ENCODE data around the gene STX18.
A peak's percentile ranks its signal among the peaks of the same experiment; 100 is the strongest.
"Not testable (repeated sequence)": the region's sequence is repeated elsewhere in the genome, so short reads cannot be mapped to it uniquely, and the experiment has no call there.

Gene STX18

DNA sequence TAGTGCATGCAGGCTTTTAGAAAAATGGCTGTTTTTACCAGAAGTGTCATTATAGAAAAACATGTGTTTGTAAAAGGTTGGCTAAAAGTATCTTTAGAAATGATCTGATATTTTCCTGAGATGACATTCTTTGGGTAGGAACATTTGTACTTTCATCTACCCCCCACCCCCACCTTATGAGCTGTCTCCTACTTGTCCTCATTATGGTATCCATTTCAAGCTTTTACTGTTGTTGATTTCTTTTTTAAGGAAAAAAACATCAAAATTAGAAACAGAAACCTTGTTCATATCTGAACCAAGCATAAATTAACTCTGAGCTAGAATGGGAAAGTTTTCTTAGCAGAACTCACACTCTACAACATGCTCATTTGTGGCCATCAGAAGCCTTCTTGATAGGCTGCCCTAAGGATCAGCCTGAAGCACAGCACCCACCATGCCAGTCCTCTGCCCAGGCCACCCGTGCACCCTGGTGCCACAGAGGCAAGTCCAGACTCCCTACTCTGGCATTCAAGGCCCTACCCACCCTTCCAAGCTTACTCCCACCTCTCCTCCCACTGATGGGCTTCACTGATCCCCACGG is 105.5 kb downstream of the STX18 start:
- no peak for DNase-seq

DNA sequence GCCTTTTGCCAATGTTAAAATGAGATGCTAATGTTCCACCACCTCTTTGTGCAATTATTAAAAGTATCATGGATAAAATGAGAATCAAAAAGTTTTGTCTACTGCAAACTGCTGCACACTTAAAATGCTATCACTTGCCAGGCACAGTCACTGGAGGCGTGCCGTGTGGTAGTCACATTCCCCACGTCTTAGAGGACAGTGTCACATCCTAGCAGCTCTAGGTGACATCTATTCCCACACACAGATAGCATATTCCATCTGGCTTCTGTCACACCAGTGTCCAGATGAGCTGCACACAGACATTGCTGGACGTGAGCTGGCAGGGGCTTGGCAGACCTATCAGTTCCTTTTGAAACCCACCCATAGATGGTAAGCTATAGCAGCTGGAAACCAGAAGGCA is 107.9 kb downstream of the STX18 start:
- DNase-seq: no peak

DNA sequence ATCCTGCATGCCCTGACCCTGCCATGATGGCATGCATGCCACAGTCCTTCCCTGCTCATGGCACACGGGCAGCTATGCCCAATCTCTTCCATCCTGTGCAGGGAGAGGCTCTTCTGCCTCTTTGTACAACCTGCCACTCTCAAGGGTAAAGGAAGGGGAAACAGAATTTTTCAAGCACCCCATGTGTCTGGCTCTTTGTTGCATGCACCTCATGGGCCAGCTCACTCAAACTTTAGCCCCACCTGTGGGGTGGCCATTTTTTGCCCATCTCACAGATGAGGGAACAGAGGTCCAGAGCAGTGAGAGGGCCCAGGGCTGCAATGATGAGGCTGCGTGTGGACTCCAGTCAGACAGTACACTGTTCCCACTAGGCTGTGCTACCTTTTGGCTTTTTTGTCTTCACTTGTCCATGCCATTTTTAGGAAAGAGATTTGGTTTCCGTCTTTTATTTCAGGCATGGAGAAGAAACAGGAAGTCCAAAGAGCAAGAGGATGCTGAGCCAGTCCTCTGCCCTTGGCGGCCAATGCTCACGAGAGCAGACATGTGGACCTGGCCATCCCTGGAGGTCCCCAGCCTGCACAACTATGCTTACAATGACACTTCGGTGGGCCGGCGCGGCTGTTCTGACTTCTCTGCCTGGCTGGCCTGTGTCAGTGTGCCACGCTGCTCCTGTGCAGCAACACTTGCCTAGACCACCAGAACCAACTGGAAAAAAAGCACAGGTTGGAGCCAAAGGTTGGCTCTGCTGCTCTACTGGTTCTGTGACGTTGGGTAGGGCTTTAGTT is 109.3 kb downstream of the STX18 start:
- no peak for DNase-seq

DNA sequence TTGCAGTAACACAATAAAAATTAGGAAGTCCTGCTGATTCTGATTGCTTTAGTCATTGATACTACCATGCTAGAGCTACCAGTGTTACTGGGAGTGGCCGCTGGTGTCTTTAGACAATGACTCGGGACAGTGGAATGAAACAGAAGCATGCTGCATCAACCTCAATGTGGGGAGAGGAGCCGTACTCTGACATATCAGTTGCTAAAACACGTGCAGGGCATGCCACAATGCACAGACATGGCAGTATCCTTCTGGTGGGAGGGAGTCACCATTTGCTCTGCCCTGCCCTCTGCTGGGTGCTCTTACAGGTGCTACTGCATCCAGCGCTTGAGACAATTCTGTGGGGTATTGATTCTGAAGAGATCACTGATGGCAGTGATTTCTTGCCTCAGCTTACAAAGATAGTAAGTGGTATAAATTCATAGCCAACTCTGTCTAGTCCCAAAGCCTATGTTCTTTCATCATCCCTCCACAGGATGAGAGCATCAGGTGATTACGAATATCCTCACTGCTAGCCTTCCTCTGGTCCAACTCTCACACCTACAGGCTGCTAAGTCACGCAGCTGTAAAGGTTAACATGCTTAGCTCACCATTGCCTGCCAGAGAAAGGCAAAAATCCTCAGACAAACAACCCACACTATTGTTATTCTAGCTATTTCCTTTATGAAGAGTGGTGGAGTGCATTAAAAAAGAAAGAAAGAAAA is 111.2 kb downstream of the STX18 start:
- peak in 1 of 2 donors; percentile 32 for DNase-seq

DNA sequence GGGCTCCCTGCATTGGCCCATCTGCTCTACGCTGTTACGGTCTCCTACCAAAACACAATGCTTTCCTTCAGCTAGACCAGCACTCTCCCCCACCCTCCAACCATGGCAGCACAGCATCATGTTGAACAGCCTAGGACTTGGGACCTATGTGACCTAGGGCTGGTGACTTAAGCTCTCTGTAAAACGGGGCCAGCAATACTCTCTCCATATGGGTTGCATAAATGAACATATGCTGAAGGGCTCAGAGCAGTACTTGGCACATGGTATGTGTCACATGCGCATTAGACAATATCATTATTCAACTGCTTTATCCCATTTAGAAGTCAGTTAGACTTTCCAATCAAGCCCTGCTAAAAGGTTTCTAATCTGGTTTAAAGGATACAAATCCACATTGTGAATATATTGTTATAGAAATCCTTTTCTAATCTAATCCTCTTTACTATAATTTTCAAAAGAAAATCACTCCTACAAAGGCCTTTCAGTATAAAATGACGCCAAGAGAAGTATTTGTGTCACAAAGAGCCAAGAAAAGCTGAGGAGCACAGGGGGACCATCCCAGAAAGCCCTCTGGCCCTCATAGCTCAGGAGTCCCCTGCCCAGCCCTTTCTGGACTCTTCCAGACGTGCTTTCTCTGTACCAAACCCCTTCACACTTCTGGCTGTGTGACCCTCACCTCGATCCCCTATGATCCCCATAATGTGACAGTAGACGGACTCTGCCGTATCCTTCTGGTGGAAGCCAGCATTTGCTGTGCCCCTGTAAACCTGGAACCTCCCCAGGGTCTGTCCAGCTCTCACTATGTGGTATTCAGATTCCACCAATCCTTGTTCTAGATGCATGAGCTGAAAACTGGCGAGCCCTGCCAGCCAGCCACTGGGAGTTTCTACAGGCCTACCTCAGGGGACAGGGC is 112.6 kb downstream of the STX18 start:
- no peak for DNase-seq

DNA sequence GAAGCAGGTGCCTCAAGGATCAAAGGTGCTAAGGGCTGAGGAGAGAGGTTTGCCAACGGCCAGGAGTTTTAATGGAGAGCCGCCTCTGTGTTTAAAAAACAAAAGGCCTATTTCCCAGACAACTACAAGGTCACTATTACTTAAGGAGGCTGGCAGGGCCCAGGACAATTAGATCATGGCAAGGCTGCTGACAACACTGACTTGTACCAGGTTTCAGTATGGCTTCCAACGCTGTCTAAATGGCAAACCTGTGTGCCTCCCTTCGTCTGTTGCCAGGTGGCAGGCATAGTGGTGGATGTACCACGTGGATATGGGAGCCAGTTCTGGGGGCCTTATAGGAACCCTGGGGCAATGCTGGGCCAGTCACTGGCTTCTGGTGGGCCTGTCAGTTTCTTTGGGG is 114.0 kb downstream of the STX18 start:
- no peak for DNase-seq

GRCh38 chr4:4427121-4427870 is 114.6 kb downstream of the STX18 start:
- no peak for DNase-seq

DNA sequence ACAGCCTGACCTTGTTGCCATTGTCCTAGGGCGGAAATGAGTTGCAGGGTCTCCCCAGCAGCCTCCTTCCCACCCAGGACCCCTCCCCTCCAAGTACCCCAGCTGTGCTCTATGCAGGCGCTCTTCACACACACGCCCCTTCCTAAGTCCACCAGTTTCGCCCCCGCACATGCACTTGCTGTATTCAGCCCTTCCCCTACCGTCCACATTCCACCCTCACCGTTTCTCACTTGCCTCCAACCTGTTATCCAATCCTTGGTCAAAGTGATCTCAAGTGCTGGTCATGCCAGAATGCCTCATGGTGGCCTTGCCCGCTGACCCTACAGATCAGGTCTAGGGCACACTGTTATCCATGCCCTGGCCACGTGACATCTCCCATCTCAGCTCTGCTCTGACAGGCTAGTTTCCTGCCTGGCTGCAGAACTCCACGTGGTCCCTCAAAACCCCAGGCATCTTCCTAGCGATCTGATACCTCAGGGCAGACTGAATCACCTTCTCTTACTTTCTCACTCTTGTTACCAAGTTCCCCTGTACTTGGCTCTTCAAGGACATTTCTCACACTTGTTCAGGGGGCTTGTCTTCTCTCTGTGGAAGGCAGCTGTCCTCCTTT is 115.2 kb downstream of the STX18 start:
- no peak for DNase-seq

- DNase-seq: no peak
Observed at GRCh38 chr4:4425696-4426095, 116.2 kb downstream of the STX18 start.

DNA sequence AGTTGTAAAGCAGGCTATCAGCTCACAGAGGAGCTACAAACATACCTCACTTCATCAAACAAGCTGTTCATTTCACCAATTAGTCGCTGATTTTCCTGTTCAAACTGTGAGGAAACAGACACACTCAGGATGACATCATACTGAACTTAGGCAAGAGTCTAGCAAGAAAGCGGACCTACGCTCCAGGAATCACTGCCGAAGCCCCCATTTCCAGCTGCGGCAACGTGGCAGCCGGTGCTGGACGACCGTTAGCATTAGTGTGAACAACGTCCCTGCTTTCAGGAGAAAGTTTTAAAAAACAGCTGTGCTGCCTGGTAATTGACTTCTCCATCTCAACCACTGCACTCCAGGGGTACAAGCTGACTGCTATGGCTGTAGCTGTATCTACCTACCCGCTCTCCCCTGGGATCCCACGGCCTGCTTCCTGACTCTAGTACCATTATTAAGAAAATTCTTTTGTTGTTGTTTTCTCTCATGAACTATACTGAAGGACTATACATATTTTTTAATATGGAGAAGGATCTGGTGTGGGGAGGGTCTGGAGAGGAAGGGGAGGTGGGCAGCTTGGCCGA is 116.6 kb downstream of the STX18 start:
- no peak for DNase-seq

GRCh38 chr4:4424499-4425115 is 117.2 kb downstream of the STX18 start:
- DNase-seq: no peak

DNA sequence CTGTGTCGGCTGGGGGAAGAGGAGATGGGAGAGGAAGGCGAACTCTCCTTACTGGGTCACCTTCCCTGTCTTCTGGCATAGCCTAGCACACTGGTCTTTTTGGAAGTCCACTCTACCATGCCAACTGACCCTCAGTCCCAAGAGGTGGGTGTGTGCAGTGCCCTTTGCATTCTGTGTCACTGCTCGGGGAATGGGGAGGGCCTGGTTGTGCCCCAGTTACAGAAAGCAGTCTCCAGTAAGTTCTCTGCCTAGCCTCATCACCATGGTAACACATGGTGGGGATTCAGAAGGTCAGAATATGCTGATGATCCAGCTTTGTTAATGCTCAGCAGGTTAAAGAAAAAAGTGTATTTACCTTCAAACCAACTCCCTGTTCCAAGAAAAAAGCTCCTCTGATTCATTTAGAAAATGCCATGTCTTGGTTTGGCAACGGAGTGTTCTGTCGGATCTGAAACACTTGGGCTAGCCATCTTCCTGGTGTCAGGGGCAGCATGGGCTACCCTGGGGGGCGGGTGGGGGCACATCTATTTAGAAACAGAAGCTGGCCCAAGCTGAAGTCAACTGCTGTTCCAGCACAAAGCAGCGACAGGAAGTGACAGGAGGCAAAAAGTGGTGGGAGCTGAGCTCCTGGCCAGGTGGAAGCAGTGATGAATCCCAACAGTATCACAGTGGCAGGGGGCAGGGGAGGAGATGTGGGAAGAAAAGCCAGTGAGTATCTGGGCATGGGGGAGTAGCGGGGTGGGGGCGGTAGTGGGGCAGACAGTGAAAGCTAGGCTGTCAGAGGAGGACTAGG is 117.9 kb downstream of the STX18 start:
- DNase-seq: no peak

GRCh38 chr4:4422856-4423499 is 118.9 kb downstream of the STX18 start:
- no peak for DNase-seq

GRCh38 chr4:4422117-4422516 is 119.7 kb downstream of the STX18 start:
- not testable (repeated sequence) for DNase-seq

DNA sequence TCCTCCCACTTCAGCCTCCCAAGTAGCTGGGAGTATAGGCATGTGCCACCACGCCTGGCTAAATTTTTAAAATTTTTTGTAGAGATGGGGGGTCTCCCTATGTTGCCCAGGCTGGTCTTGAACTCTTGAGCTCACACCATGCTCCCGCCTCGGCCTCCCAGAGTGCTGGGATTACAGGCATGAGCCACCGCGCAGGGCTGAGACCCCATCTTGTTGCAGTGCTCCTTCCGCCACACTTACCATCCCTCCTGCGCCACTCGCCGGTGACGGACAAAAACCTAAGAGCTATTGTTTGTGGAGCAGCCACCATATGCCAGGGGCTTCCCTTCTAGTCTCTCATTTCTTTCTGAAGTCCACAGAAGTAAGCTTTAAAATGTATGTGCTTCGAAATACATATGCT is 120.5 kb downstream of the STX18 start:
- DNase-seq: no peak

- DNase-seq: no peak
Observed at GRCh38 chr4:4420421-4420820, 121.4 kb downstream of the STX18 start.

DNA sequence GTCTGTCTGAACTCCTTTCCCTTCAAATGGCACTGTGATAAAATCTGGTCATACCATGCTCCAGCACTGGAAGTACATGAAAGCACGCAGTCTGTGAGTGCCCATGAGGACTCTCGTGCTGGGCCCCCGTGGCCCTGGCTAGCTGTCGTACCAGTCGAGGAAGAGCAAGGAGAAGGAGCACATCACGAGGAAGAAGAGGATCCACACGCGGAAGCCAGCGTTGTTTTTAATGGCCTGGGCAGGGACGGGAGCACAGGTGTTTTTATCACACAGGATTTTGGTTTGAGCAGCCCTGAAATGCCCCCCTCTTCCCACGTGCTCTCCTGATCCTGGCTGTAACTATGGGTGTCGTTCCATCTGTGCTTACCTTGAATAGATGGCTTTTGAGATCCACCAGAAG is 122.0 kb downstream of the STX18 start:
- no peak for DNase-seq

DNA sequence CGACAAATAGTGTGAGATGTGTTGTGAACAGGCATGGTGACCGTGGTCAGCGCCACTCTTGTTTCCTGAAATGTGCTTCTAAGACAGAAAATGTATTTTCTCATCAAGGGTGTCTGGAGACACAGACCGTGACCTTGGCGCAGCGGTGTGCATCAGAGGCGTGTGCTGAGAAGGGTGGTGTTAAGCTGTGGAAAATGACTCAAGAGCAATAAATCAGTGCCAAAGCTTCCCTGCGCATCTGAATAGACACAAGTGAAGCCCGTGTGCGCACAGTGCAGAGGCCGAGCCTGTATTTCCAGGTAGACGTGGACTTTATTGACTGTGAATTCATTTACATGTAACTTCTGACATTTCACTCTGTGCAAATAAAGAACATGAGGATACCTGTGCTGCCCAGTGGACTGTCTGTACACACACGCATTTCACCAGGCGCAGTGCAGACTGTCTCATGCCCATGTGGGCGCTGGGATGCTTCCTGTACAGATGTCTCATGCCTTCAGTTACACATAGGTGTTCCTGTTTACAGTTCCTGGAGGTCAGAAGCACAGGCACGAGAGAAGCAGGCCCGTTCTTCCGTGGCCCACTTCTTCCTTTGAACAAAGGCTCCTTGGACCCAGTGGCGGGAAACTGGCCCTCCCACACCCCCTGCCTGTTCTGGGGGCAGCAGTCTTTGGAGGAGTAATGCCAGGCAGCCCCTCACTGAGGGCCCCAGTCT is 123.0 kb downstream of the STX18 start:
- no peak for DNase-seq

DNA sequence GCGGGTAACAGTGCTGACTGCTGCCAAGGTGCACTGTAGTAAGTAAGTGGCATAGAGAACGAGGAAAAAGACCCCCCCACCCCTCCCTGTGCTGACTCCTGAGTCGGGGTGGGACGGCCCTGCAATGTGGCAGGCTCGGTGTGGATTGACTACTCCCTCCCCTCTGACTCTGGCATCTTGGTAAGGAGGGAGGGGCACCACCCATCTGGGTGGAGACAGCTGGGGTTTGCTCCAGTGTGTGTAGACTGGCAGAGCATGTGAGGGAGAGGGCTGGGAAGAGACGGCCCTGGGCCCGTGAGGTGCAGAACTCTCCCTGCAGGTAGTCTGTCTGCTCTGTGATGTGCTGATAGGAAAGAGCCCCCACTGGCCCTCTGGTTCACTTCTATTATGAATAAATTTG is 124.0 kb downstream of the STX18 start:
- DNase-seq: no peak
